IgD-negative memory B cell (primary cell): ENCODE results near the gene ARPC4. TPM values are rescaled to one million over a fixed set of nuclear protein-coding genes. Genes with fewer than 3 reads are reported as not detected.

Source experiments
- H3K27ac Mint-ChIP-seq, 3 donors: one replicate each; pipeline ENCODE4 v1.8.0; 2020 to 2022; ENCODE audit warnings: mild to moderate bottlenecking in 3 of 3, mixed read lengths in 3 of 3, moderate library complexity in 1 of 3
- H3K27me3 Mint-ChIP-seq: one replicate; pipeline ENCODE4 v1.8.0; 2021; ENCODE audit warnings: mixed read lengths
- H3K36me3 Mint-ChIP-seq: one replicate; pipeline ENCODE4 v1.8.0; 2020; ENCODE audit warnings: mild to moderate bottlenecking, mixed read lengths
- H3K4me1 Mint-ChIP-seq, 3 donors: one replicate each; pipeline ENCODE4 v1.8.0; 2020 to 2022; ENCODE audit warnings: mixed read lengths in 3 of 3, mild to moderate bottlenecking in 1 of 3
- H3K4me3 Mint-ChIP-seq, 4 donors: one replicate each; pipeline ENCODE4 v1.8.0; 2020 to 2022; ENCODE audit warnings: mild to moderate bottlenecking in 4 of 4, mixed read lengths in 4 of 4, moderate library complexity in 3 of 4
- H3K9me3 Mint-ChIP-seq, 3 donors: one replicate each; pipeline ENCODE4 v1.8.0; 2020 to 2021; ENCODE audit warnings: mixed read lengths in 3 of 3, mild to moderate bottlenecking in 1 of 3
- polyA plus RNA-seq: library from polyadenylated mRNA; unstranded; fragments of 300-500 nt; fragmentation: Illumina TruSeq; gene quantifications from one replicate; pipeline ENCODE4 v1.2.3, GENCODE V29; 2021

The ARPC4 gene
- polyA plus RNA-seq, 1 donor from 2014 or later, result 262 TPM

DNA sequence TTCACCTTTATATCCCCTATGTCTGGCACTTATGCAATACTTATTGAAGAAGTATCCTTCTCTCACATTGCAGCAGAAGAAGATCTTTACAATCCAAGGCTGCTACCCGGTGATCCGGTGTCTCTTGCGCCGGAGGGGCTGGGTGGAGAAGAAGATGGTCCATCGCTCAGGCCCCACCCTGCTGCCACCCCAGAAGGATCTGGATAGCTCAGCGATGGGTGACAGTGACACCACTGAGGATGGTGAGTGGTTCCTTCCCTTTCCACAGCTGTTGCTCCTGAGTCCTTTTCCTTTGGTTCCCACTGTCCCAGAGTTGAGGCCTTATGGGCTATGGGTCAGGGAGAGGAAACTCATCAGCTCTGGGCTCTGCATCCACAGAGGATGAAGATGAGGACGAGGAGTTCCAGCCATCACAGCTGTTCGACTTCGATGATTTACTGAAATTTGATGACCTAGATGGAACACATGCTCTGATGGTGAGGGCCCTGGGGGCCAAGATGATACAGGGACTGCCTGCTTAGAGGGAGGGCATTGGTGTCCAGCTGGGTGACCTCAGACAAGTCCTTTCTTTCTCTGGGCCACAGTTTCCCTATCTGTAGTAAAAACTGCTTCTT lies 20.1 kb downstream of the ARPC4 start:
- peaks cover 1% of the 10 kb centered on the region for H3K36me3 Mint-ChIP-seq
- peak overlapping the region in 2 of 3 donors; percentile 23 to 64 for H3K27ac Mint-ChIP-seq
- H3K27me3 Mint-ChIP-seq, result no peaks in the 10 kb centered on the region
- H3K9me3 Mint-ChIP-seq, result no peaks in the 10 kb centered on the region
- H3K4me1 Mint-ChIP-seq, result peaks cover 13 to 24% (median 22%) of the 10 kb centered on the region in 3 donors
- H3K4me3 Mint-ChIP-seq, result no peak overlapping the region

DNA sequence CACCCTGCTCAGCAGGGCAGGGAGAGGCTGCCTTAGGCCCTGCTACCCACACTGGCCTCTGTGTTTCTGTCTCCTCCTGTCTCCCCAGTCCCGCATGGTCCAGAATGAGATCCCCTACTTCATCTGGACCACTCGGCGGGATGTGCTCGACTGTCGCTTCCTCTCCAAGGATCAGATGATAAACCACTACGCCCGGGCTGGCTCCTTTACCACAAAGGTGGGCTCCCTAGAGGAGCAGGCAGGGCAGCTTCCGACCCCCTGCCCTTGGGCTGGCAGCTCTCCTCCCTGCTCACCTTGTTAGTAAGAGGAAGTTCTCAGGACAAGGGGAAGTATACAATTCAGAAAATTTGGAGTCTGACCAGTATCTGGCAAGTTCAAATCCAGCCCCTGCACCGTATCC lies 23.1 kb downstream of the ARPC4 start:
- no peak overlapping the region for H3K4me3 Mint-ChIP-seq
- H3K27ac Mint-ChIP-seq, result peak overlapping the region in 1 of 3 donors; percentile 27
- no peaks in the 10 kb centered on the region for H3K27me3 Mint-ChIP-seq
- H3K4me1 Mint-ChIP-seq, result peaks cover 0 to 5% (median 4%) of the 10 kb centered on the region in 3 donors
- H3K9me3 Mint-ChIP-seq, result no peaks in the 10 kb centered on the region
- peaks cover 1% of the 10 kb centered on the region for H3K36me3 Mint-ChIP-seq

DNA sequence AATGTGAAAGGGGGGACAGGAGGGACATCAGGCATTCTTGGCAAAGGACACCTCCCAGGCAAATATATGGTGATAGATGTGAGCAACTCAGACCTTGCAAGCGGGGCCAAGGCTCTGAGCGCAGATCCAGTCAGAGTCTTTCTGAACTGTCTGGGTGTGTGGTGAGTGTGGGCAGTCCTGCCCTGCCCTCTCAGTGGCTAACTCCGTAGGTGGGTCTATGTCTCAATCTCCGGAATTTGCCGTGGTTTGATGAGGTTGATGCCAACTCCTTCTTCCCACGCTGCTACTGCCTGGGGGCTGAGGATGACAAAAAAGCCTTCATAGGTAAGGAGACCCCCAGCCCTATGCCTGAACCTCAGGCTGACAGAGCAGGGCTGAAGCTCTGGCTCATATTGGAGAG lies 24.6 kb downstream of the ARPC4 start:
- peaks cover 1% of the 10 kb centered on the region for H3K36me3 Mint-ChIP-seq
- H3K9me3 Mint-ChIP-seq, result no peaks in the 10 kb centered on the region
- H3K27me3 Mint-ChIP-seq, result no peaks in the 10 kb centered on the region
- no peaks in the 10 kb centered on the region for H3K4me1 Mint-ChIP-seq
- no peak overlapping the region for H3K4me3 Mint-ChIP-seq
- no peak overlapping the region for H3K27ac Mint-ChIP-seq

DNA sequence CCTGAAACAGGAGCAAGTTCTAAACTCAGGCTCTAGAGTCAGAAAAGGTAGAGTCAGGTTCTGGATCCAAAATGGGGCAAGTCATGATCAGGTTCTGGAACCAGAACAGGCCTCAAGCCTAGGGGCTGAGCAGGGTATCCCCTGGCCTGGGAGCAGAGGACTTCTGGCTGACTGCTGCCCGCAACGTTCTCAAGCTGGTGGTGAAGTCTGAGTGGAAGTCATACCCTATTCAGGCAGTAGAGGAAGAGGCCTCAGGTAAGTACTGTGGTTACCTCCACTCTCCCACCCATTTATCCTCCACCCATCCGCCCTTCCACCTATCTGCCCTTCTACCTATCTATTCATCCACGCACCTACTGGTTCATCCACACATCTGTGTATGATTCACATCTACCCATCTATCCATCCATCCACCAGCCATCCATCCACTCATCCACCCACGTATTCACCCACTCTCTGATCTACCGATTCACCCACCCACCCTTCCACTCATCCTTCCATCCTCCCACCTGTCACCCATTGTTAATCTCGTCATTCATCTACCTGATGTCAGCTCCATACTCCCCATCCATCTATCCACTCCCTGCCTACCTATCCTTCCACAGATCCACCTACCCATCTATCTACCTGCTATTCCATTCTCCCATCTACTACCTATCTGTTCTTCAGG lies 25.9 kb downstream of the ARPC4 start:
- Mint-ChIP-seq H3K4me1 (no peaks in the 10 kb centered on the region), H3K27me3 (no peaks in the 10 kb centered on the region), H3K9me3 (no peaks in the 10 kb centered on the region), H3K36me3 (no peaks in the 10 kb centered on the region), H3K4me3 (no peak overlapping the region), H3K27ac (no peak overlapping the region)

DNA sequence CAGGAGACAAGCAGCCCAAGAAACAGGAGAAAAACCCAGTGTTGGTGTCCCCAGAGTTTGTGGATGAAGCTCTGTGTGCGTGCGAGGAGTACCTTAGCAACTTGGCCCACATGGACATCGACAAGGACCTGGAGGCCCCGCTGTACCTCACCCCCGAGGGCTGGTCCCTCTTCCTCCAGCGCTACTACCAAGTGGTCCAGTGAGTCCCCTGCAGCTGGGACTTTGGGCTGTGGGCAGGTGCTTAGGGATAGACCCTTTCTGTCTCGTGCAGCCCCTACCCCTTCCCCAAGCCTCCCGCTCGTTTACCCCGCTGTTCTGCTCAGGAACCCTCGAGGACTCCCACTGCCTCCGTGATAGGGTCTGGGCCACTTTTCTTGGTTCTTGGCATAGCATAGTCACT lies 27.7 kb downstream of the ARPC4 start:
- Mint-ChIP-seq H3K9me3 (no peaks in the 10 kb centered on the region), H3K4me1 (no peaks in the 10 kb centered on the region), H3K27ac (no peak overlapping the region), H3K27me3 (no peaks in the 10 kb centered on the region), H3K4me3 (no peak overlapping the region), H3K36me3 (no peaks in the 10 kb centered on the region)

DNA sequence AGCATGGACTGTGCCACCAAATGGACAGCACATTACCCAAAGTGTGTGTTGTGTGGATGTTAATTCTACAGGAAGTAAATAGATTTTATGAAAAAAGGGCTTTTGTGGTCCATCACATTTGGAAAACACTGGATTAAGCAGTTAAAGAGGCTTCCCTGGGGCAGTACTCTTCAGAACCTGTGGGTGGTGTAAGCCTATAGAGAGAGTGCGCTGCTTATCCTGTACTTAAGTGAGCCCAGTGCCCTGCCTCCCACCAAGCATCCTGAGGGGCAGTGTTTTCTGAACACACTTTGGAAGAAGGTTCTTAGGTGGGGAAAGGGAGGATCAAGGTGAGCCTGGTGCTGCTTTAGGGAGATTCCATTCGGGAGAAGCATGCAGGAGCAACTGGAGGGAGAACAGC lies 28.1 kb downstream of the ARPC4 start:
- no peaks in the 10 kb centered on the region for H3K36me3 Mint-ChIP-seq
- no peak overlapping the region for H3K4me3 Mint-ChIP-seq
- H3K9me3 Mint-ChIP-seq, result no peaks in the 10 kb centered on the region
- no peaks in the 10 kb centered on the region for H3K27me3 Mint-ChIP-seq
- no peaks in the 10 kb centered on the region for H3K4me1 Mint-ChIP-seq
- H3K27ac Mint-ChIP-seq, result peak overlapping the region in 1 of 3 donors; percentile 71

DNA sequence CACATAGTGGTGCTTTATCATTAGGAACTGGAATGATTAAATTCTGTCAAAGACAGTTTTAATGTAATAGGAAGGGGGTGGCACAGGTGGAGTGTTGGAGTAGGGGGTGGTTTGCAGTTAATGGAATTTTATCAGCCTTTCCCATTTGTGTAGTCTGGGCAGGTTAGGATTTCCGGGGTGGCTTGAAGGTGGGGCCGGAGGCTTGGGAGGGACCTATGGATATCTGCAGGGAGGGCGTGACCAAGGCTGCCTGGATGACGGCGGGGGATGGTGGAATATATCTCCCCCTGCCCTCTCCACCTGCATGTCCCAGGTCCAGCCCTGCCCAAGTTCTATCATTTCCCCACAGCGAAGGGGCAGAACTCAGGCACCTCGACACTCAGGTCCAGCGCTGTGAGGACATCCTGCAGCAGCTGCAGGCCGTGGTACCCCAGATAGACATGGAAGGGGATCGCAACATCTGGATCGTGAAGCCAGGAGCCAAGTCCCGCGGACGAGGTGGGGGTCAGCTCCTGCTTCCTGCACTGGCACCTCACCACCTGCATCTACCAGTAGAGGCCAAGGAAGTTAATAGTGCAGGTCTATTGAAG lies 32.7 kb downstream of the ARPC4 start:
- Mint-ChIP-seq H3K27ac (no peak overlapping the region), H3K27me3 (no peaks in the 10 kb centered on the region)

DNA sequence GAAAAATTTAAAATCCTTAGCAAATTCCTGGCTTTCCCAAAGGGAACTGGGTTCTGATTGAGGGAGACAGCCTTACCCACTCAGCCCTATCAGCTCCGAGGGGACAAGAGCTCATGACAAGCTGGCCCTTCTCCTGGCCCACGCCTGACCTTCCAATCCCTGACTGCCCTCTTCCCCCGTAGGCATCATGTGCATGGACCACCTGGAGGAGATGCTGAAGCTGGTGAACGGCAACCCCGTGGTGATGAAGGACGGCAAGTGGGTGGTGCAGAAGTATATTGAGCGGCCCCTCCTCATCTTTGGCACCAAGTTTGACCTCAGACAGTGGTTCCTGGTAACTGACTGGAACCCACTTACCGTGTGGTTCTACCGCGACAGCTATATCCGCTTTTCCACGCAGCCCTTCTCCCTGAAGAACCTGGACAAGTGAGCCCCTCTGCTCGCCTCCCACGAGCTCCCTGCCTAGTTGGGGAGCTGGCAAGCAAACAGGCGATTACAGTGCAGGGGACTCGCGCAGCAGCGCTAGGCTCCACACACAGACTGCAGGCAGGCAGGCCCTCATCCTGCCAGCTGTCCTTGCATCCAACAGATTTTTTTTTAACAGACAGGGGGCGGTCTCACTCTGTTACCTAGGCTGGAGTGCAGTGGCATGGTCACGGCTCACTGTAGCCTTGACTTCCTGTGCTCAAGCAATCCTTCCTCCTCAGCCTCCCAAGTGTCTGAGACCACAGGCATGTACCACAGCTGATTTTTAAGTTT lies 34.1 kb downstream of the ARPC4 start:
- H3K27ac Mint-ChIP-seq, result no peak overlapping the region
- no peaks in the 10 kb centered on the region for H3K36me3 Mint-ChIP-seq
- no peak overlapping the region for H3K4me3 Mint-ChIP-seq
- H3K27me3 Mint-ChIP-seq, result no peaks in the 10 kb centered on the region
- peaks cover 0 to 3% (median 0%) of the 10 kb centered on the region in 3 donors for H3K4me1 Mint-ChIP-seq
- no peaks in the 10 kb centered on the region for H3K9me3 Mint-ChIP-seq

More for the DNA sequence above, 32.7 kb downstream of the ARPC4 start:
- no peaks in the 10 kb centered on the region for H3K9me3 Mint-ChIP-seq
- no peaks in the 10 kb centered on the region for H3K36me3 Mint-ChIP-seq
- H3K4me1 Mint-ChIP-seq, result no peaks in the 10 kb centered on the region
- no peak overlapping the region for H3K4me3 Mint-ChIP-seq

DNA sequence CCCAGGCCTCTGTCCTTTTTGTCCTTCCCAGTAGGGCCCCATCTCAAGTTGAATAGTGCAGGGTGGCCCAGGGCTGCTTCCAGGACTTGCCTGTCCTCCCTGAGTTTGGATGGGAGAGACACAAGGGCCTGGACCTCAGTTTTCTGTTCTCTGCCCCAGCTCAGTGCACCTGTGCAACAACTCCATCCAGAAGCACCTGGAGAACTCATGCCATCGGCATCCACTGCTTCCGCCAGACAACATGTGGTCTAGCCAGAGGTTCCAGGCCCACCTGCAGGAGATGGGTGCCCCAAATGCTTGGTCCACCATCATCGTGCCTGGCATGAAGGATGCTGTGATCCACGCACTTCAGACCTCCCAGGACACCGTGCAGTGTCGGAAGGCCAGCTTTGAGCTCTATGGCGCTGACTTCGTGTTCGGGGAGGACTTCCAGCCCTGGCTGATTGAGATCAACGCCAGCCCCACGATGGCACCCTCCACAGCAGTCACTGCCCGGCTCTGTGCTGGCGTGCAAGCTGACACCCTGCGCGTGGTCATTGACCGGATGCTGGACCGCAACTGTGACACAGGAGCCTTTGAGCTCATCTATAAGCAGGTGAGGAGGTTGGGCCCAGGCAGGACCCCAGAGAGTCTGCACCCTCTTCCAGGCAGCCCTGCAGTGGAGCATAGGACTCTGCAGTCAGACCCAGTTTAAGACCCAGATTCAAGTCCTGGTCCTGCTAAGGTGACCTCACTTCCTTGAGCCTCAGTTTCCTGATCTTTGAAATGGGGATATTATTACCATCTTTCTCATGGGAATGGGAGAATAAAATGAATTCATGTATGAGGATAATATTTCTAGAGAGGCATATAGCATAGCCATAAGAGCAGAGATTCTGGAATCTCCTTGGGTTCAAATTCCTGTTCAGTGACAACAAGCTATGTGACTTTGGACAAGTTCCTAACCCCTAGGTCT lies 36.2 kb downstream of the ARPC4 start:
- Mint-ChIP-seq H3K27me3 (no peaks in the 10 kb centered on the region), H3K4me3 (no peak overlapping the region), H3K4me1 (peaks cover 0 to 3% (median 0%) of the 10 kb centered on the region in 3 donors), H3K27ac (no peak overlapping the region), H3K36me3 (no peaks in the 10 kb centered on the region), H3K9me3 (no peaks in the 10 kb centered on the region)

DNA sequence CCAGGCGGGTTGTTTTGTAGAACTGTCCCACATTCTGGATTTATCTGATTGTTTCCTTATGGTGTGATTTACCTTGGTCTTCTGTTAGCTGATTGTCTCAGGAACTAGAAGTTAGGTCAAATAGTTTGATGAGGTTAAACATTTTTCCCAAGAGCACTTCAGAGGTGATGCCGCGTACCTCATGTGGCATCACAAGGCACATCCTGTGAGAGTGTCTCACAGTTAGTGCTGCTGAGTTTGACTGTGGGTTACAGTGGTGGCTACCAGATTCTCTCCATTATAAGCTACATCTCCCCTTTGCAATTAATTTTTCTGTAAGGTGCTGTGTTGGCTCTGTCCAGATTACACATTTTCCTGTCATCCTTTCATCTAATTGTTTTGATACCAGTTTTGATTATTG lies 38.4 kb downstream of the ARPC4 start:
- Mint-ChIP-seq H3K9me3 (no peaks in the 10 kb centered on the region), H3K4me3 (no peak overlapping the region), H3K36me3 (no peaks in the 10 kb centered on the region), H3K27me3 (no peaks in the 10 kb centered on the region), H3K4me1 (peaks cover 0 to 3% (median 2%) of the 10 kb centered on the region in 3 donors), H3K27ac (peak overlapping the region in 1 of 3 donors; percentile 62)

DNA sequence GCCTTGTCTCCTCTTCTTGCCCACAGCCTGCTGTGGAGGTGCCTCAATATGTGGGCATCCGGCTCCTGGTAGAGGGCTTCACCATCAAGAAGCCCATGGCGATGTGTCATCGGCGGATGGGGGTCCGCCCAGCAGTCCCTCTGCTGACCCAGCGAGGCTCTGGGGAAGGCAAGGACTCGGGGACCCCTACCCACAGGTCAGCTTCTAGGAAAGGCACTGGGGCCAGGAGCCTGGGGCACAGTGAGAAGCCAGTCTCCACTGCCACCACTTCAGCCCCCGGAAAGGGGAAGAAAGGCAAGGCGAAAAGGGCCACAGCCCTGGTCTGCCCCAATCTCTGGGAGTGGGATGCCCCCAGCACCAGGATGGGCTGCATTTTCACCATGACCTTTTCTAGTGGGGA lies 40.2 kb downstream of the ARPC4 start:
- no peaks in the 10 kb centered on the region for H3K9me3 Mint-ChIP-seq
- H3K4me1 Mint-ChIP-seq, result peaks cover 0 to 3% (median 2%) of the 10 kb centered on the region in 3 donors
- H3K27ac Mint-ChIP-seq, result no peak overlapping the region
- H3K4me3 Mint-ChIP-seq, result no peak overlapping the region
- no peaks in the 10 kb centered on the region for H3K27me3 Mint-ChIP-seq
- no peaks in the 10 kb centered on the region for H3K36me3 Mint-ChIP-seq

DNA sequence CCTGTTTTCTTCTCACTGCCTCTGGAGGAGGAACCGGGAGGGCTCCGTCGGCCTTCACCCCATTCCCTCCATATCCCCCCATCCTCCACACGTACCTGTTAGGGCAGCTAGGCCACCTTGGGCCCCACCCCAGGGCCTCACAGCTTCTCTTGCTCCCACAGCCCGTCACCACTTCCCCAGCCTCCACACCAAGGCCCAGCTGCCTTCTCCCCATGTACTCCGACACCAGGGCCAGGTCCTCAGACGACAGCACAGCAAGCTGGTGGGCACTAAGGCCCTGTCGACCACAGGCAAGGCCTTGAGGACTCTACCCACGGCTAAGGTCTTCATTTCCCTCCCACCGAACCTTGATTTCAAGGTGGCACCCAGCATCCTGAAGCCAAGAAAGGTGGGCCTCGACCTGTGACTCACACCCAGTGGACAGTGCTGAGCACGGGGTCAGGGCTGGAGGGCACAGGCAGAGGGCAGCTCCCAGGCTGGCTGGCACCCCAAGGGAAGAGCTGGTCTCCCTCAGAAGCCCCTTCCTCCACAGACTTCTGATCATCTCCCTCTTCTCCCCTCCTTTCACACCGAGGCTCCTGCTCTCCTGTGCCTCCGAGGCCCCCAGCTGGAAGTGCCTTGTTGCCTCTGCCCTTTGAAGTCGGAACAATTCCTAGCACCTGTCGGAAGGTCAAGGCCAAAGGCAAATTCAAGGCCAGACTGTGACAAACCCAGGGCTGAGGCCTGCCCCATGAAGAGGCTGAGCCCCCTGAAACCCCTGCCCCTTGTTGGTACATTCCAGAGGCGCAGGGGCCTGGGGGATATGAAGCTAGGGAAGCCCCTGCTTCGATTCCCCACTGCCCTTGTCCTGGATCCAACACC lies 41.9 kb downstream of the ARPC4 start:
- Mint-ChIP-seq H3K27ac (no peak overlapping the region), H3K4me1 (peaks cover 0 to 3% (median 2%) of the 10 kb centered on the region in 3 donors)

DNA sequence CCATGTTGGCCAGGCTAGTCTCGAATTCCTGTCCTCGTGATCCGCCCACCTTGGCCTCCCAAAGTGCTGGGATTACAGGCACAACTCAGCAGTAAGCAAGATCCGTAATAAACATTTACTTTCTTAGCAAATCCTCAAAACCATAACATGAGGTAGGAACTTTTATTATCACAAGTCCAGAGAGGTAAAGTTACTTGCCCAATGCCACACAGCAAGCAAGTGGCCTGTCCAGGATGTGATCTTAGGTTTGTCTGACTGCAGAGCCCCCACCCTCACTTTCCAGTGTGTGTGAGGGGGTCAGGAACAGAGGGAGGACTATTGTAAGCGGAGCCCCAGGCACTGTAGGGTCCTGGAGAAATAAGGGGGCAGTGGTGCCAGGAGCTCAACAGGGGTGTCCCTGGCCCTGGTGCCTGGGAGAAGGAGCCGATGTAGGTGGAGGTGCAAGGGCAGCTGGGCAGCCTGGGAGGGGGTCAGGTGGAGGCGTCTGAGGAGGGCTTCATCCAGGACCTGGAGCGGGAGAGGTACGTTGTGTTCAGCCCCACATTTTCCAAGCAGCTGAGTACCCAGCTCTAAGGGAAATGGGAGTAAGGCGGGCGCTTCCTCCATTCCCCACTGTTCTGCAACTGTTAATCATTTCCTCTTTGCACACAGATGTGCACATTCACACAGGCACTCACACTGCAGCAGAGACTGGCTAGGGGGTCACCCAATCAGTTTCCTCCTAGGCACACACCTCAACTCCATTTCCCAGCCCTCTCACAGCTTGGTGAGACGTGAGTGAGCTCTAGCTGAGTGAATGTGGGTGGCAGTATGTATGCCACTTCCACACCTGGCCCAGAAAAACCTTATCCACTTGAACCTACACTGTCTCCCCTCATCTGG lies 45.1 kb downstream of the ARPC4 start:
- Mint-ChIP-seq H3K27me3 (no peaks in the 10 kb centered on the region), H3K27ac (no peak overlapping the region), H3K9me3 (no peaks in the 10 kb centered on the region), H3K4me1 (peaks cover 5 to 7% (median 5%) of the 10 kb centered on the region in 3 donors), H3K4me3 (peak overlapping the region in 1 of 4 donors; percentile 63), H3K36me3 (no peaks in the 10 kb centered on the region)

More for the DNA sequence above, 41.9 kb downstream of the ARPC4 start:
- Mint-ChIP-seq H3K36me3 (no peaks in the 10 kb centered on the region), H3K9me3 (no peaks in the 10 kb centered on the region), H3K4me3 (no peak overlapping the region), H3K27me3 (no peaks in the 10 kb centered on the region)
